ENCODE data around the gene WFIKKN1.

Gene WFIKKN1

DNA sequence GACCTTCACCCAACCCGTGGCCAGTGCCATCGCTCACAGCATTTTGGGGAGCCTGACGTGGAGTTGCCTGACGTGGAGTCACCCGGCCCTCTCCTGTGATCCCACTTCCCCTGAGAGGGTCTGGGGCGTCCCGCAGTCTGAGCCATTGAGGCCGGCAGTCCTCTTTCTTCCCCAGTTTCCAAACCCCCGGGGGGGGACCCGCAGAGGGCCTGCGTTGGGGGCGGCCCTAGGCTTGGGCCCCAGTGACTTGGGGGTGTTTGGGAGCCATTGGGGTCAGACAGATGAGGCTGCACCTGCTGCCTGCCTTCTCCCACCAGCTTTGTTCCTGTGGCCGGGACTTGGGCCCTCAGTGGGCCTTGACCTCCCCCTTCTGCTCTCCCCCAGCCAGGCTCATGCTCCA lies 38.9 kb downstream of the WFIKKN1 start:
- no peaks in the 10 kb centered on the region for H3K4me1 ChIP-seq (ENCODE audit: control insufficient read depth, insufficient read depth, low read length)
- ChIA-PET POLR2A (interaction anchor here (1.0 to 6.7 kb wide), 2 partner anchors 11 to 20 kb away, joined by 3 to 57 read pairs; partner anchors contain the start of genes STUB1 and WDR24), CTCF (no interaction called here)
- peaks cover 0 to 70% of the 10 kb centered on the region in 2 experiments; a peak in 1 of 3 replicates for H3K36me3 ChIP-seq (ENCODE audit: control insufficient read depth in 2 of 2, insufficient read depth in 1 of 2, low read length in 2 of 2)
- no peak overlapping the region for H3K4me3 ChIP-seq (ENCODE audit: low read depth, low read length)
- TF ChIP-seq HOXD13 (CRISPR knock-in tag; IDR thresholded peaks at IDR 0.05; ENCODE audit: borderline replicate concordance) (no peak), PATZ1 (tag by site-specific recombination; IDR thresholded peaks at IDR 0.05) (peak; percentile 21; the same call in 1 of the 2 replicates), GLIS2 (tag by site-specific recombination; IDR thresholded peaks at IDR 0.05) (0 out of 2 replicates have a peak, but pooled peaks have one; percentile 34)
- no peak overlapping the region for H3K27ac ChIP-seq (ENCODE audit: extremely low read depth, low read depth, low read length)
- no peaks in the 10 kb centered on the region for H3K9me3 ChIP-seq (ENCODE audit: control insufficient read depth, insufficient read depth, low read depth, low read length)

DNA sequence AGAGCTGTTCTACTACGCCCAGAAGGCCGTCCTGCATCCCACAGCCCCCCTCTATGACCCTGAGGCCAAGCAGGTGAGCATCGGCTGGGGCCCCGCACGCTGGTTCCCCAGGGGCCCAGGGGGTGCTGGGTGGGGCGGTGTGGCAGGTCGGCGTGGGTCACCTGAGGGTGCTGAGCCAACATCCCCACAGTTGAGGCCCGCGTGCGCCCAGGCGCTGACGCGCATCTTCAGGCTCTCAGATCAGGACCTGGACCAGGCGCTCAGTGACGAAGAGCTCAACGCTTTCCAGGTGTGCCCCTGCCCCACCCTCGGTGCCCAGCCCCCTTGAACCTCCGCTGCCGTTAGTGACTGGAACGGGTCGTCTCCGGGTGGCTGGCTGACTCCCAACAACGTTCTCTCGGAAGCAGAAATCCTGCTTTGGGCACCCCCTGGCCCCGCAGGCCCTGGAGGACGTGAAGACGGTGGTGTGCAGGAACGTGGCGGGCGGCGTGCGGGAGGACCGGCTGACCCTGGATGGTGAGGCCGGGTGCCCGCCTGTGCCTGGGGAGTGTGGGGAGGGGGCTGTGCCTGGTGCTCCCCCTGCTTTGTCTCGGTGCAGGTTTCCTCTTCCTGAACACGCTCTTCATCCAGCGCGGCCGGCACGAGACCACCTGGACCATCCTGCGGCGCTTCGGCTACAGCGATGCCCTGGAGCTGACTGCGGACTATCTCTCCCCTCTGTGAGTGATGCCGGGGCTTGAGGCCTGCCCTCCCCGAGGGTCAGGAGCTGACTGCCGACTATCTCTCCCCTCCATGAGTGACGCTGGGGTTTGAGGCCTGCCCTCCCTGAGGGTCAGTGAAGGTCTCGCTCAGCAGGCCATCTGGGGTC lies 39.9 kb downstream of the WFIKKN1 start:
- ChIA-PET CTCF (interaction anchor here (0.6 to 0.9 kb wide), 2 partner anchors 16 to 564 kb away, joined by 3 read pairs; no protein-coding TSS in a partner anchor), POLR2A (interaction anchor here (1.0 to 6.7 kb wide), 3 partner anchors 10 to 19 kb away, joined by 3 to 57 read pairs (median 6); partner anchors contain the start of genes JMJD8, STUB1 and WDR24)
- no peak for TF ChIP-seq ZNF184 (tag by site-specific recombination; IDR thresholded peaks at IDR 0.05)
- no peak for TF ChIP-seq ZNF624 (tag by site-specific recombination; IDR thresholded peaks at IDR 0.05)
- TF ChIP-seq ATF2 (tag by site-specific recombination; IDR thresholded peaks at IDR 0.05; ENCODE audit: low read depth): no peak
- TF ChIP-seq ZNF549 (tag by site-specific recombination; IDR thresholded peaks at IDR 0.05): no peak
- Histone ChIP-seq H3K36me3 (ENCODE audit: control insufficient read depth in 2 of 2, insufficient read depth in 1 of 2, low read length in 2 of 2) (peaks cover 0 to 70% of the 10 kb centered on the region in 2 experiments; a peak in 1 of 3 replicates), H3K27ac (ENCODE audit: extremely low read depth, low read depth, low read length) (no peak overlapping the region), H3K4me1 (ENCODE audit: control insufficient read depth, insufficient read depth, low read length) (no peaks in the 10 kb centered on the region), H3K9me3 (ENCODE audit: control insufficient read depth, insufficient read depth, low read depth, low read length) (no peaks in the 10 kb centered on the region), H3K4me3 (ENCODE audit: low read depth, low read length) (no peak overlapping the region)

DNA sequence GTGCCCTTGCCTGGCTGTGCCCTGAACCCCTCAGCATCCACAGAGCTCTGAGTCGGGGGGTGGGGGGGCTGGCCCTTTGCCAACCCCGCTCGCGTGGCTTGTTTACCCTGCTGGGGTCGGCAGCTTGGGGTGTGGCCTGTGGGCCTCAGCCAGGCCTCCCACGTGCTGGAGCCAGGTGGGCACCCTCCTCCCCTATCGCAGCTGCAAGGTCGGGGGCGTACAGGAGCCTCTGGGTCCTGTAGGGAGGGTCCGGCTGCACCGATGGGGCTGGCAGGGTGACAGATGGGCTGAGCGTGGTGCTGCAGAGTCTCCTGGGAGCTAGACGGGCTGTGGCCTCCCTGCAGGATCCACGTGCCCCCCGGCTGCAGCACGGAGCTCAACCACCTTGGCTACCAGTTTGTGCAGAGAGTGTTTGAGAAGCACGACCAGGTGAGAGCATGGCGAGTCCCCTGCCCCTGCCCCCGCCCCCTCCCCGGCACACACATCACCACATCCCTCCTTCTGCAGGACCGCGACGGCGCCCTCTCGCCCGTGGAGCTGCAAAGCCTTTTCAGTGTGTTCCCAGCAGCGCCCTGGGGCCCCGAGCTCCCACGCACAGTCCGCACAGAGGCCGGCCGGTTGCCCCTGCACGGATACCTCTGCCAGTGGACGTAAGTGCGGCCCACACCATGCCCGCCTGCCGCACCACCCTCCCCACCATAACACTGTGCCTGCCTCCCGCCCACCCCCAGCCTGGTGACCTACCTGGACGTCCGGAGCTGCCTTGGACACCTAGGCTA lies 40.8 kb downstream of the WFIKKN1 start:
- H3K4me1 ChIP-seq (ENCODE audit: control insufficient read depth, insufficient read depth, low read length): no peaks in the 10 kb centered on the region
- no peaks in the 10 kb centered on the region for H3K9me3 ChIP-seq (ENCODE audit: control insufficient read depth, insufficient read depth, low read depth, low read length)
- POLR2A ChIA-PET: interaction anchor here (1.6 to 6.7 kb wide), 2 partner anchors 9 to 13 kb away, joined by 6 to 57 read pairs; partner anchors contain the start of genes JMJD8 and STUB1
- H3K4me3 ChIP-seq (ENCODE audit: low read depth, low read length): no peak overlapping the region
- peaks cover 0 to 63% of the 10 kb centered on the region in 2 experiments; a peak in 1 of 3 replicates for H3K36me3 ChIP-seq (ENCODE audit: control insufficient read depth in 2 of 2, insufficient read depth in 1 of 2, low read length in 2 of 2)
- CTCF ChIA-PET: interaction anchor here (0.9 kb wide), 1 partner anchor 15 kb away, joined by 3 read pairs; no protein-coding TSS in a partner anchor
- H3K27ac ChIP-seq (ENCODE audit: extremely low read depth, low read depth, low read length): no peak overlapping the region
- TF ChIP-seq BCL11B (tag by site-specific recombination; IDR thresholded peaks at IDR 0.05; ENCODE audit: low read depth) (0 out of 2 replicates have a peak, but pooled peaks have one; percentile 67), ZBTB48 (tag by site-specific recombination; IDR thresholded peaks at IDR 0.05) (no peak), ELK4 (IDR thresholded peaks at IDR 0.05; ENCODE audit: borderline replicate concordance, low read depth, low read length) (no peak), GLIS2 (tag by site-specific recombination; IDR thresholded peaks at IDR 0.05) (peak; percentile 37; the same call in 1 of the 2 replicates), EGR2 (tag by site-specific recombination; IDR thresholded peaks at IDR 0.05; ENCODE audit: low read depth) (no peak), ZNF658 (tag by site-specific recombination; IDR thresholded peaks at IDR 0.05) (no peak), ZNF610 (tag by site-specific recombination; IDR thresholded peaks at IDR 0.05; ENCODE audit: borderline replicate concordance) (no peak), ZNF23 (tag by site-specific recombination; IDR thresholded peaks at IDR 0.05; ENCODE audit: borderline replicate concordance) (no peak), ZNF558 (tag by site-specific recombination; IDR thresholded peaks at IDR 0.05) (no peak), ZNF747 (tag by site-specific recombination; IDR thresholded peaks at IDR 0.05) (no peak), ZNF585B (tag by site-specific recombination; IDR thresholded peaks at IDR 0.05) (no peak), ZNF335 (tag by site-specific recombination; conservative IDR thresholded peaks at IDR 0.05) (no peak)
- TF ChIP-seq, protein P1, sequence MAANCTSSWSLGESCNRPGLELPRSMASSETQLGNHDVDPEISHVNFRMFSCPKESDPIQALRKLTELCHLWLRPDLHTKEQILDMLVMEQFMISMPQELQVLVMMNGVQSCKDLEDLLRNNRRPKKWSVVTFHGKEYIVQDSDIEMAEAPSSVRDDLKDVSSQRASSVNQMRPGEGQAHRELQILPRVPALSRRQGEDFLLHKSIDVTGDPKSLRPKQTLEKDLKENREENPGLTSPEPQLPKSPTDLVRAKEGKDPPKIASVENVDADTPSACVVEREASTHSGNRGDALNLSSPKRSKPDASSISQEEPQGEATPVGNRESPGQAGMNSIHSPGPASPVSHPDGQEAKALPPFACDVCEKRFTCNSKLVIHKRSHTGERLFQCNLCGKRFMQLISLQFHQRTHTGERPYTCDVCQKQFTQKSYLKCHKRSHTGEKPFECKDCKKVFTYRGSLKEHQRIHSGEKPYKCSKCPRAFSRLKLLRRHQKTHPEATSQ (tag by site-specific recombination; IDR thresholded peaks at IDR 0.05): no peak
- TF ChIP-seq, protein P2, sequence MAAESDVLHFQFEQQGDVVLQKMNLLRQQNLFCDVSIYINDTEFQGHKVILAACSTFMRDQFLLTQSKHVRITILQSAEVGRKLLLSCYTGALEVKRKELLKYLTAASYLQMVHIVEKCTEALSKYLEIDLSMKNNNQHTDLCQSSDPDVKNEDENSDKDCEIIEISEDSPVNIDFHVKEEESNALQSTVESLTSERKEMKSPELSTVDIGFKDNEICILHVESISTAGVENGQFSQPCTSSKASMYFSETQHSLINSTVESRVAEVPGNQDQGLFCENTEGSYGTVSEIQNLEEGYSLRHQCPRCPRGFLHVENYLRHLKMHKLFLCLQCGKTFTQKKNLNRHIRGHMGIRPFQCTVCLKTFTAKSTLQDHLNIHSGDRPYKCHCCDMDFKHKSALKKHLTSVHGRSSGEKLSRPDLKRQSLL (tag by site-specific recombination; IDR thresholded peaks at IDR 0.05): no peak

Measured in HEK293 (cell line).